HG03045 (cell line): ENCODE measurements around the gene SNAP25.

Experiments
- ATAC-seq: cut with Tn5 transposase; IDR thresholded peaks from one replicate; pipeline ENCODE4 v1.9.1; 2021; ENCODE audit warnings: mild to moderate bottlenecking, moderate library complexity; ENCODE audit not compliant: unreplicated experiment

Gene SNAP25

GRCh38 chr20:10328897-10329255 lies 110.2 kb downstream of the SNAP25 start:
- ATAC-seq, result no peak

GRCh38 chr20:10329387-10330005 lies 110.9 kb downstream of the SNAP25 start:
- no peak for ATAC-seq

GRCh38 chr20:10330071-10330470 lies 111.4 kb downstream of the SNAP25 start:
- no peak for ATAC-seq

- ATAC-seq, result no peak
Measured at GRCh38 chr20:10332656-10333415, 114.2 kb downstream of the SNAP25 start.

DNA sequence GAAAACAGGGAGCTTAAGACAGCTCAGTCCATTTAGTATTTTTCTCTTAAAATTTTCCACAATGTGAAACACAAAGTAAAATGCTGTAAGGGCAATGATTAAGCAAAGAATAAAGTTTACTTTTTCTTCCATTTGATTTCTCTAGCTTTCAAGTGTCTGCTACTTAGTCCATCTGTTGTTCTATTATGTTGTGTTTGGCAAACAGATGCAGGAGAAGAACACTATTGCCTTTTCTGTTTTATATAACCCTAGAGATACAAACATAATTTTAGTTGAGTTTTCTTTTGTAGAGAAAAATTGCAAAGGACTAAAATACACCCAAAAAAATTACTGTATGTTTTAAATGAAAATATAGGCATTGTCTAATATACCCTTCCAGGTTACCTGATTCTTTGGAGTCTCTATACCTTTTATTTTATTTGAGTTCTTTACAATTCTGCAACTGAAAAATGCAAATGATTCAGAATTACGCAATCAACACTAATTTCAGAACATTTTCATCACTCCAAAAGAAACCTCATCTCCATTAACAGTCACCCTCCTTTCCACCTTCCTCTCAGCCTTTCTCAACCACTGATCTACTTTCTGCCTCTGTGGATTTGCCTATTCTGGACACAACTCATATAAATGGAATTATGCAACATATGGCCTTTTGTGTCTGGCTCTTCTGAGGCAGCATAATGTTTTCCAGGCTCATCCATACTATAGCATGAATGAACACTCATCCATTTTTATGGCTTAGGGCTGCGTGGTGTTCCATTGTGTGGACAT lies 118.5 kb downstream of the SNAP25 start:
- no peak for ATAC-seq

- ATAC-seq, result no peak
Measured at GRCh38 chr20:10338426-10339180, 120.0 kb downstream of the SNAP25 start.

- no peak for ATAC-seq
Measured at GRCh38 chr20:10339609-10340008, 121.0 kb downstream of the SNAP25 start.

DNA sequence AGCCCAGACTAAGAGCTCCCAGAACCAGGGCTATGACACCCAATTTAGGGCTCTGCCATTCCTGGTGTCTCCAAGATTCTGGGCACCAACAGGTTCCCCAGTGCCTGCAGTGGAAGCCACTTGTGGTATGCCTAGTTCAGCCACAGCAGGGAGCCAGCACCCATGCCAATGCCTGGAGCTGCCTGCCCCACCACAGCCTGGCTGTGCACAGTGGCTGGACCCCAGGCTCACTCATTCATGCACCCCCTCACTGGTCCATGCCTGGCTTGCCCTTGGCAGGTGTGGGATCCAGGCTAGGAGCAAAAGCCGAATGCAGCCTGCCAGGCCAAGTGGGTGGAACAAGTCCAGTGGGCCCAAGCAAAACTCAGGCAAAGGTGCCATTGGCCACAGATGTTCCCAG lies 123.5 kb downstream of the SNAP25 start:
- ATAC-seq, result no peak

GRCh38 chr20:10344953-10345352 lies 126.3 kb downstream of the SNAP25 start:
- ATAC-seq, result no peak

DNA sequence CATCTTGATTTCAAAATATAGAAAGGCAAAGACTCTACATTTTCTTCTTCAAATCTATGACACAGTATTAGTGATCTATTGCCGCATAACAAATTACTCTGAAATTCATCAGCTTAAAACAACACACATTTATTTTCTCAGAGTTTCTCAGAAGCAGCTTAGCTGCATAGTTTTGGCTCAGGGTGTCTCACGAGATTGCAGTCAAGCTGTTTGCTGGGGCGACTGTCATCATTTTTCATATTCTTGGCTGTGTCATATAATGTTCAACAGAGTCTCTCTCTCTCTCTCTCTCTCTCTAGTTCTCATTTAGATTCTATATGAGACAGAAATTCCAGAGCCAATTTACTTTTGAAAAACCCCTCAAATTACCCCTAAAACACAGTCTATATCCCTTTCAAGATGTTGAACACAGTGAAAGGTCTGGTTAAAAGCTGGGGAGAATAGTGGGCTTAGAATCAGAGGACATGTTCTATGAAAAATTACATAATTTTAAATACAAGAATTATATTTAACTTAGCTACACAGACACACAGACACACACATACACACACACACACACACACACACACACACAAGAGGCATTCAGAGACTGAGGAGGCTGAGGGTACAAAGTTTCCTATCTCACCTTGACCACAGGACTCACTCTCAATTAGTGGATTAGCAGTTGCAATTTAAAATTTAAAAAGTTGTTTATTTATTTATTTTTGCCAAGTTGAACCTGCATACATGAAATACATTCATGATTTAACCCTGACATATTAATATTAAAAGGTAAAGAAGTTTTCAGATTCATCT lies 128.7 kb downstream of the SNAP25 start:
- ATAC-seq, result no peak

GRCh38 chr20:10349118-10349517 lies 130.5 kb downstream of the SNAP25 start:
- ATAC-seq, result no peak

- ATAC-seq, result no peak
Measured at GRCh38 chr20:10350188-10350842, 131.7 kb downstream of the SNAP25 start.

- no peak for ATAC-seq
Measured at GRCh38 chr20:10352934-10353824, 134.5 kb downstream of the SNAP25 start.

DNA sequence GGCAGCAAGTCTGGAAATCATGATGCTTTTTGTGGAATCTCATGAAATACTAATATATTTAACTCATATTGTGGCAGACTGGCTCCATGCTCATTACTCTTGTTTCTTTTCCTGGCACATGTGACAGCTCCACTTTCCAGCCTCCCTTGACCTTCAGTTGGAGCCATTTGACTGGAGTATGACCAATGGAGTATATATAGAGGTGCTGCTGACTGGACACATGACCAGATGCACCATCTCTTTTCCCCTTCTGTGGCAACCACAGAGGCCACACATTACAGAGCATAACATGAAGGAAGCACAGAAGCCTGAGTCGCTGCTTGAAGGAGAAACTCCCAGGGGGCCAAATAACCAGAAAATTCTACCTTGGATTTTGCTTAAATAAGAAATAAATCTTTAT lies 138.0 kb downstream of the SNAP25 start:
- ATAC-seq, result no peak
